ENCODE data around the gene ACTR10.

The ACTR10 gene

DNA sequence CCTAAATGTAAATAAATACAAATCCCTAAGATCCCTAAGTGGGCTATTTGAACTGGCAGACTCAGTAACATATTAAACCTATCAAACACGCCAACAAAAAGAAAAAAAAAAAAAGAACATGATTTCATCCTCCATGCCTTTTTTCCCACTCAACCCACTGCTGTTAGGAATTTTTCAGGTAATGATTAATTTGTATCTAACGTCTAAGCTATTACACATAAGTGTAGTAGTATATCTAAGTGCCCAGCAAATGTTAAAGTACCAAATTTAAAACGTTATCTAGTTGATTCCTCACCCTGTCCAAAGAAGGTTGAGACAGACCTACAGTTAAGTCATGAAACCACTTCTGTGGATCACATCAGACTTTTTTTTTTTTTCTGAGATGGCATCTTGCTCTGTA, 82.0 kb downstream of the ACTR10 start:
- DNase-seq (ENCODE audit: low read depth) = no peak

DNA sequence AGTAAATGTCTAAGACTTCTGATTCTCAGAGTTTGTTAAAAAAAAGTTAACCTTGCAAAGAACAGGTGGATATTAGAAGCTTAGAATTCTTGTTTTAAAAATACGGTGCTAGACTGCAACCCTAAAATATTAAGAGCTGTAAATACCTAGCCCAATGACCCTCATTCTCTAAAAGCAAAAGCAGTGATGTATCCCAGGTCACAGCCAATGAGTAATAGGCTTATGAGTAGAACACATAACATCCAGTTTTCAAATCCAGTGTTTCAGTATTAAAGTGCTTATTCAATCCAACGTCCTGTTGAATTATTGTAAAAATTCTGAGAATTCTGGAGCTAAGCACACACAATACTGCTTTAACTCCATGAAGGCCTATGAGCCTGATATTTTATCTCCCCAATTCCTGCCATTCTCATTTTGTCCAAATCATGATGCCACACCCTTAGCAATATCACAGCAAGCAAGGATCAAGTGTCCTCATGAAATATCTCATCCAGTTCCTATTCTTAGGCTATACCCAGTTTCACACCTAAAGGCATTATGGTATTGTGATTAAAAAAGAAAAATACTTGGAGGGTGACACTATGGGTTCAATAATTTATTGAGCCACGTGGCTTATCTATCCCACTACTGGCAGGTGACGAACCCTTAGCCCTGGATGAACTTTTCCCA, 83.1 kb downstream of the ACTR10 start:
- no peak for DNase-seq (ENCODE audit: low read depth)

DNA sequence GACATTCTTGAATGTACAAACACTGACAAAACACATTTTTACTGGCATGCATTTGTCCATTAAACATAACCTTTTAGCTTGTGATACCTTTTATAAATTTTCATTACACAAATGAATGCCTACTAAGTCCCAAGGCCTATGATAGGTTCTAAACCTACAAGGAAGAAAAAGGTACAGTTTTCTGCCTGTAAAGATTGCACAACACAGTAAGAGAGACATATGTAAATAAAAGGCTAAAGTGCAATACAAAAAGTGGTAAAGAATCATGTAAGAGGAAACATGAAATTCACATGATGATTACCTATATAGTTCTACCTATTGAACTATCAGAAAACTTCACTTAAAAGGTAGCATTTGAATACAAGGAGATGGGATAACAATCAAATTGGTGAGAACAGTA, 83.8 kb downstream of the ACTR10 start:
- DNase-seq (ENCODE audit: low read depth) = no peak

DNA sequence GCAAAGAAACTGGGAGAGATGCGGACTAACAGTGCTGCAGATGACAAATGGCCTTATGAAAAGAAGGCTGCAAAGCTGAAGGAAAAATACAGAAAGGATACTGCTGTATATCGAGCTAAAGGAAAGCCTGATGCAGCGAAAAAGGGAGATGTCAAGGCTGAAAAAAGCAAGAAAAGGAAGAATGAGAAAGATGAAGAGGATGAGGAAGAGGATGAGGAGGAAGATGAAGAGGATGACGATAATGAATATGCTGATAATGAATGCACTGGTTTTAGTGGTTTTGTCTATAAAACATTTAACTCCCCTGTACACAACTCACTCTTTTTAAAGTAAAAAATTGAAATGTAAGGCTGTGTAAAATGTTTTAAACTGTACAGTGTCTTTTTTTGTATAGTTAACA, 85.2 kb downstream of the ACTR10 start:
- DNase-seq (ENCODE audit: low read depth) = no peak
